Right lobe of liver (tissue), 4 donors: ENCODE measurements around the gene SPATA45.

ENCODE experiments used
- CTCF ChIP-seq, 4 donors: fragments of 200-600 bp in 3 of 4; fragments of 450-650 bp in 1 of 4; IDR thresholded peaks; one replicate each; pipeline versions ENCODE4 v1.5.1 to v1.8.0; 2016 to 2022; ENCODE audit warnings: antibody characterized with exemption in 4 of 4, mild to moderate bottlenecking in 2 of 4
- POLR2A ChIP-seq: fragments of 450-650 bp; IDR thresholded peaks from one replicate; pipeline ENCODE4 v1.6.1; 2017; ENCODE audit warnings: antibody characterized with exemption, mild to moderate bottlenecking
- donor health status: DM: no; HTN: no; CAD: no.
- donor health status: DM: no; HTN: no; CAD: no.
- donor health status: DM: no; HTN: yes; CAD: no.

GRCh38 chr1:212792396-212792908 is 55.0 kb downstream of the SPATA45 start:
- TF ChIP-seq POLR2A (no peak), CTCF (IDR thresholded peaks at IDR 0.05) (no peak)
